HTERT RPE-1 (cell line): Measurements from ENCODE around the gene C3orf20.

Experiments used
- in situ Hi-C: fragments of 300-500 bp; cut with MboI; formaldehyde crosslinking; loops from 4 replicates; pipeline ENCODE4 v1.14.3; 2020; ENCODE audit warnings: low sequenced_read_pairs

The C3orf20 gene

DNA sequence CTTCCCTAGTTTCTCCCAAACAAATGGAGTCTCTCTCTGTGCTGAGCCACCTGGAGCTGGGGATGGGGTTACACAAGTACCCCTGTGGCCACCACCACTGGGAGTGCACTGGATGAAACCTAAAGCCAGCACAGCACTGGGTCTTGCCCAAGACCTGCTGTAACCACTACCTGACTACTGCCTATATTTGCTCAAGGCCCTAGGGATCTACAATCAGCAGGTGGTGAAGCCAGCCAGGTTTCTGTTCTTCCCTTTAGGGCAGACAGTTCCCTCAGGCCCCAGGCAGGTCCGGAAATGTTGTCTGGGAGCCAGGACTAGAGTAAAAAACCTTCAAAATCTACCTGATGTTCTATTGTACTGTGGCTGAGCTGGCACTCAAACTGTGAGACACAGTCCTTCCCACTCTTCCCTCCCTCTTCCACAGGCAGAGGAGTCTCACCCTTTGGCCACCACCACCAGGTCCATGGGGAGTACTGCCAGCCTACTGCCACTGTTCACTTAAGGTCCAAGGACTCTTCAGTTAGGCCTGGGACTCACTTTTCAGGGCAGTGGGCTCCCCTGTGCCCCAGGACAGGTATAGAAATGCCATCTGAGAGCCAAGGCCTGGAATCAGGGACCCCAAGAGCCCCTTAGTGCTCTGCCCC lies 23.8 kb downstream of the C3orf20 start:
- in situ Hi-C loops: no loop called here

GRCh38 chr3:14699643-14700042 lies 24.7 kb downstream of the C3orf20 start:
- in situ Hi-C loops: no loop called here

- in situ Hi-C loops: no loop called here
Observed at GRCh38 chr3:14700891-14701290, 25.9 kb downstream of the C3orf20 start.

GRCh38 chr3:14701676-14702075 lies 26.7 kb downstream of the C3orf20 start:
- in situ Hi-C loops: no loop called here

GRCh38 chr3:14703128-14703750 lies 28.3 kb downstream of the C3orf20 start:
- in situ Hi-C loops: no loop called here

DNA sequence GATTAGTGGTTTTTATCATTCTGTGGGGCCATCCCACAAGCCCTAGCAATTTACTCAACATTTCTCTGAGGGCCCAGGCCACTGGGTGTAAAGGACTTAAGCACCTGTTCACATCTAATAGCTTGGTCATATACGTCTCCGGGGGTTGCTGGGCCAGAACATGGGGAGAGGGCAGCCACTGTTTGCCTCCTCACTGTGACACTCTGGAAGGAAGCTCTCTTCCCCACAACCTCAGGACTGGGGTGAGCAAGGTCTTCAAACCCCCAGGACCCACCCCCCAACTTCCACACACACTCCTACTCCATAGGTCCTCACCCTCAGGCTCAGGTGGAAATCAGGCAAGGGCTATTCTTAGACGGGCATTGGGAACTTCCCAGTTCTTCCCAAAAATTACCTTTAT lies 28.9 kb downstream of the C3orf20 start:
- in situ Hi-C loops: no loop called here

GRCh38 chr3:14706096-14706495 lies 31.2 kb downstream of the C3orf20 start:
- in situ Hi-C loops: no loop called here

GRCh38 chr3:14716591-14716990 lies 41.6 kb downstream of the C3orf20 start:
- in situ Hi-C loops: no loop called here

DNA sequence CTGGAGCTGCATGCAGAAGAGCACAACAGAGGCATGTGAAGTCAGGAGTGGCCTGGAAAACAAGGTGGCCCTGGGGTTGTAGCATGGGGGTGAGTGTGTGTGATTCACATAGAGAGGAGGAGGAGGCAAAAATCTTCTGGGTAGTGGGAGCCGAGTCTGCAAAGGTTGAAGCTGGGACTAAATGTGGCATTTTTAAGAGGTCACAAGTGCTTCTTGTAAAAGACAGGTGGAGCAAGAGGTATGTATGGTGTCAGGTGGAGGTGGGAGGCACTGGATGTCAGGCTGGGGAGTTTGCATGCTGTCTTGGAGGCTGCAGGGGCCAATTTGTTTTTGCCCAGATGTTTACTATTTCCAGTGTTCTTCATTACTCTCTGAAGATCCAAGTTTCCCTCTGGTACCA lies 42.4 kb downstream of the C3orf20 start:
- in situ Hi-C loops: no loop called here

- in situ Hi-C loops: no loop called here
Observed at GRCh38 chr3:14718539-14718938, 43.6 kb downstream of the C3orf20 start.

DNA sequence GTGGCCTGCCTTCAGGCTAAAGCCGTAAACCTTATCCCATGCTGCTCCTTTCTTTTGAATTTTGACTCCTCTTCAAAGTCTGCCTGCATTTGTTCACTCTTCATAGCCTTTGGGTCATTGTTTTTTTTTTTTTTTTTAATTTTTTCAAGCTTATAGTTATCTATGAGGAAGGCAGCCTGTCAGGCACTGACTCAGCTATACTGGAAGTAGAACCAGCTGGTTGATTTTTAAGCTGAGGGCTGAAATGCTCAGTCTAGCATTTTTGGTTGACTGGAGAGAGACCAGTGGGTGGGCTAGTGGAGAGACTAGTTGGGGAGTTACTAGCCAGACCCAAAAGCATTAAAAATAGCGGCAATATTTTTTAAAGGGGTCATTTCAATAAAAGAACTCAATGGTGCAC lies 44.1 kb downstream of the C3orf20 start:
- in situ Hi-C loops: no loop called here

- in situ Hi-C loops: no loop called here
Observed at GRCh38 chr3:14721126-14721864, 46.4 kb downstream of the C3orf20 start.

DNA sequence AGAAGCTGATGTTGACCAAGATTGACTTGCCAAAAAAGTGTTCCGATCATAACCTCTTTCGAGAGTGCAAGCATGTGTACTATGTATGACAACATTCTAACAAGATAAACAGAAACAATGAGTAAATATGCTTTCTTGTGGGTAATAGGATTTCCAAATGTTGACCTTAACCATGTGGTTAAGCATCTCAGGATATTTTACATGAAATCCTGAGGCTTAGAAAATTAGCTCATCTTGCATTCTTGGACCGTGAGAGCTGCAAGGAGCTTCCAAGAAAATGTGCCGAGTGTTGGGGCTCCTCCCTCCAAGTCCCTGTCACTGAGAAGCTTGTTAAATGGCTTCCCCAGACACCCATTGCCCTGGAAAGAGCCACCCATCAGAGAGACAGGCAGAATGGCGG lies 50.1 kb downstream of the C3orf20 start:
- in situ Hi-C loops: no loop called here

DNA sequence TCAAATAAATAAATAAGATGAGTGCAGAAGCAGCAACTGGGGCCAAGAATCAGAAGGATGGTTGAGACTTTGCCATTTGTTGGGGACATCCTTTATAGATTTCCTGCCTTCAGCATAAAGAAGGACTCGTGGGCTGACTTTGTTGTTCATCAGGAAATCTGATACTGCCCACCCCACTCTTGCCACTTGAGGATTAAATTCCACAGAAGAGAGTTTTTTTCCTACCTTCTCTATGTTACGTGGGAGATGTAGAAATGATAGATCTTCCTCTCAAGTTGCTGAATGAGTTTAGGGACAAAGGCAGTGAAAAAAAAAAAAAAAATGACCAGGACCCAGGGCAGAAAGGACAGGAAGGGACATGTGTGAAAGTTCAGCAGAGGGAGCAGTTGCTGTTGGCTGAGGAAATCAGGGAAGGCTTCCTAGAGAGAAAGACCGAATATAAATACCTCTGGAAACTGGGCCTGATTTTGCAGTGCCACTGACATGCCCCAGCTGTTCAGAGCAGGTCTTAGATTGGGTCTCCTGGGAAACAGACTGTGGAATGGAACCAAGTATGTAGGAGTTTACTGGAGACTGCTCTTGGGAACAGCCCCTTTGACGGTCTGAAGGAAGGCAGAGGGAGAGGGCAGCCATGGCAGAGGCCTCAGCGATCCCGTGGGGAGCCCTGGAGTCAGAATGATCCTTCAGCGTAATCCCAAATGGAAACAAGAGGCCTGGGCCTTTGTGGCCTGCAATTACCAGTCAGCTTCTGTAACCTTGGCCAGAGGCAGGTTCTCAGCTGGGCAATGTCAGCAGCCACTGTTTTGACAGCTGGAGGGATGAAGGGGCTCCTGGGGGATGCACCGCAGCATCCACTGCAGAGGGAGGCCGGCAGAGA lies 50.9 kb downstream of the C3orf20 start:
- in situ Hi-C loops: no loop called here

DNA sequence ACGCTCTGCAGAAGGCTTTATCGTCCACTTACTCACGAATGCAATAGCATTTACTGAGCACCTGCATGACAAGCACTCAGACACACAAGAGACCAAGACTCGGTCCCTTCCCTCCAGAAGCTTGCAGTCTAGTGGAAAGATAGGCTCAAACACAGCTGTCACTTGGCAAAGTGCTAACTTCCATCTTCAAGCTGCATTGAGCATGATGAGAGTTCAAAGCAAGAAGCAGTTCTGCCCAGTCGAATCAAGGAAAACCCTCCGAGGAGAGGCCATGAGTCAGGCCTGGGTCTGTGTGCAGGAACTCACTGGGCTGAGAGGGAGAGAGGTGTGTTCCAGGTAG lies 51.5 kb downstream of the C3orf20 start:
- in situ Hi-C loops: no loop called here

DNA sequence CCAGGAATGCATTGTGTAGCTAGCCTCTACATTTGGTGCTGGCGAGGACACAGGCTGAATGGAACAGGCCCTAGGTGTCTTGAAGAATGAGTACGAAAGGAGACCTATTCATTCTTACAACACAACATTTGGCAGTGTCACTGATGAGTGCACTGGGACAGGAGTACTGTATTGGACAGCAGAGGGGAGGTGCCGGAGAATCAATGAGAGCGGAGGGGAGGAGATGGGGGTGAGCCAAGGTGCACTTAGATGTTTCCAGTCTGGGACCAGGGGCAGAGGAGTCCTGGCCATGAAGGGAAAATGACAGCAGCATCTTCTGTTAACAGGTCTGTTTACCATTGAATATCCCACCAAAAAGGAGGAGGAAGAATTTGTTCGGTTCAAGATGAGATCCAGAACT lies 53.2 kb downstream of the C3orf20 start:
- in situ Hi-C loops: no loop called here

DNA sequence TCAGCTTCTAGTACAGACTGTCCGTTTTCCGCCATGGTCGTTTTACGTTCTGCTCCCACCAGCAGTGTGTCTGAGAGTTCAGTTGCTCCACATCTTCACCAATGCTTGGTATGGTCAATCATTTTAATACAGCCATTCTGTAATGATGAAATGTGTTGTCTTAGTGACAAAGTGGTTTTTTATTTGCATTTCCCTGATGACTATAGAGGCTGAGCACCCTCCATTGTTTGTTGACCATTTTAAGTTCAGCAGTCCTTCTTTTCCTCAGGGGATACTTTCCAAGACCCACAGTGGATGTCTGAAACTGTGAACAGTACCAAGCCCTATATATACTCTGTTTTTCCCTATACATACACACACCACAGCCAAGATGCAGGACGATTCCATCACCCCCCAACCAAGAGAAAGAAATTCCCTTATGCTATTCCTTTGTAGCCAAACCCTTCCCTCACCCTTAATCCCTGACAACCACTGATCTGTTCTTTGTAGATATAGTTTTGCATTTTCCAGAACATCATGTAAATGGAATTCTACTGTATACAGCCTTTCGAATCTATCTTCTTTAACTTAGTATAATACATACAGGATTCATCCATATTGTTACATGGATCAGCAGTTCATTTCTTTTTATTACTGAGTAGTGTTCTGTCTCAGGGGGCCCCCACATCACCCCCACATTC lies 55.9 kb downstream of the C3orf20 start:
- in situ Hi-C loops: no loop called here

GRCh38 chr3:14740983-14741382 lies 66.0 kb downstream of the C3orf20 start:
- in situ Hi-C loops: no loop called here

DNA sequence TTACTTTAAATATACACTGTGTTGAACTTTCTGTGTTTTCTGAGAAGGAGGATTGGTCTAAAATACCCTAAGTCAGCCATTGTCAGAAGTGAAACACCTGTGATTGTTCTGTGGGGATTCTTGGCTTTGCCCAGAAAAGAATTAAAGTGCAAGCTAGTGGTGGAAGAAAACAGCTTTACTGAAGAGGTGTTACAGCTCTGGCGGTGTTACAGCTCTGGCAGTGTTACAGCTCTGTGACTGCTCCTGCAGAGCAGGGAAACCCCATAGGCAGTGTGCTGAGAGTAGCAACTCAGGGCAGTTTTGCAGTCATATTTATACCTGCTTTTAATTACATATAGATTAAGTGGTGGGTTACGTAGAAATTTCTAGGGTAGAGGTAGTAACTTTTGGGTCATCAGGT lies 66.6 kb downstream of the C3orf20 start:
- in situ Hi-C loops: no loop called here

DNA sequence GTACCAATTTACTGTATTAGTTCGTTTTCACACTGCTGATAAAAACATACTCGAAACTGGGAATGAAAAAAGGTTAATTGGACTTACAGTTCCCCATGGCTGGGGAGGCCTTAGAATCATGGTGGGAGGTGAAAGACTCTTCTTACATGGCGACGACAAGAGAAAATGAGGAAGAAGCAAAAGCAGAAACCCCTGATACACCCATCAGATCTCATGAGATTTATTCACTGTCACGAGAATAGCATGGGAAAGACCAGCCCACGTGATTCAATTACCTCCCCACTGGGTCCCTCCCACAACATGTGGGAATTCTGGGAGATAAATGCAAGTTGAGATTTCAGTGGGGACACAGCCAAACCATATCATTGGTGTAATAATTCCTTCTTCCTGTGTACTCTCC lies 69.6 kb downstream of the C3orf20 start:
- in situ Hi-C loops: no loop called here

- in situ Hi-C loops: no loop called here
Observed at GRCh38 chr3:14750650-14751049, 75.7 kb downstream of the C3orf20 start.
